Esophagus squamous epithelium (tissue), 4 donors: ENCODE data around the gene PLOD1.

Experiments used
- CTCF ChIP-seq, 6 experiments: fragments of 450-650 bp in 4 of 6; fragments of 200-600 bp in 2 of 6; sonication (generic) in 2 of 6; IDR thresholded peaks; one replicate each; pipeline ENCODE4 v1.5.1; 2016 to 2019; ENCODE audit warnings: antibody characterized with exemption in 6 of 6, mild to moderate bottlenecking in 4 of 6, moderate library complexity in 4 of 6
- POLR2A ChIP-seq, 4 donors: fragments of 450-650 bp; IDR thresholded peaks; one replicate each; pipeline ENCODE4 v1.6.1; 2017; ENCODE audit warnings: antibody characterized with exemption in 4 of 4, mild to moderate bottlenecking in 4 of 4, moderate library complexity in 3 of 4

GRCh38 chr1:11888206-11888876 is 46.2 kb upstream of the PLOD1 start:
- TF ChIP-seq CTCF (IDR thresholded peaks at IDR 0.05) (no peak), POLR2A (IDR thresholded peaks at IDR 0.05) (no peak)
